22Rv1 (cell line): ENCODE measurements around the gene PDGFRB.
A peak's percentile ranks its signal among the peaks of the same experiment; 100 is the strongest.

Experiments
- H3K27ac ChIP-seq: fragments of 450-650 bp; 2 replicates; pipeline ENCODE4 v1.5.1; 2017
- CTCF ChIP-seq: fragments of 450-650 bp; IDR thresholded peaks from 2 replicates; pipeline ENCODE4 v1.5.1; 2017; ENCODE audit warnings: mild to moderate bottlenecking
- ZFX ChIP-seq: fragments of 450-650 bp; IDR thresholded peaks from 2 replicates; pipeline ENCODE4 v1.6.1; 2017; ENCODE audit warnings: antibody characterized with exemption, borderline replicate concordance

PDGFRB gene

GRCh38 chr5:150163547-150164059, 8.0 kb upstream of the PDGFRB start:
- TF ChIP-seq ZFX, result no peak
- no peak for TF ChIP-seq CTCF
- H3K27ac ChIP-seq, result no peak overlapping the region

- H3K27ac ChIP-seq, result no peak overlapping the region
- TF ChIP-seq ZFX, result no peak
- no peak for TF ChIP-seq CTCF
Observed at GRCh38 chr5:150163035-150163434, 7.4 kb upstream of the PDGFRB start.

- no peak overlapping the region for H3K27ac ChIP-seq
- TF ChIP-seq ZFX (no peak), CTCF (no peak)
Observed at GRCh38 chr5:150162142-150162513, 6.5 kb upstream of the PDGFRB start.

GRCh38 chr5:150161242-150162141, 5.8 kb upstream of the PDGFRB start:
- no peak overlapping the region for H3K27ac ChIP-seq
- TF ChIP-seq CTCF (peak; percentile 95), ZFX (no peak)

- TF ChIP-seq CTCF (no peak), ZFX (no peak)
- no peak overlapping the region for H3K27ac ChIP-seq
Observed at GRCh38 chr5:150160448-150161081, 4.9 kb upstream of the PDGFRB start.

- no peak overlapping the region for H3K27ac ChIP-seq
- no peak for TF ChIP-seq CTCF
- no peak for TF ChIP-seq ZFX
Observed at GRCh38 chr5:150159741-150160179, 4.1 kb upstream of the PDGFRB start.

GRCh38 chr5:150159031-150159430, 3.4 kb upstream of the PDGFRB start:
- H3K27ac ChIP-seq, result no peak overlapping the region
- TF ChIP-seq ZFX (no peak), CTCF (no peak)
